Gastroesophageal sphincter (tissue), 4 donors: Measurements from ENCODE around the gene SMAD1. TPM values are rescaled to one million over a fixed set of nuclear protein-coding genes. Genes with fewer than 3 reads are reported as not detected.

Experiments
- ATAC-seq: fragments of 150-250 bp; one replicate; pipeline ENCODE4 v1.9.1; 2016; ENCODE audit warnings: mild to moderate bottlenecking, moderate library complexity
- H3K27ac ChIP-seq, 4 donors: fragments of 200-600 bp; sonication (generic) in 3 of 4; 1 replicate in 3 of 4; 2 replicates in 1 of 4; pipeline ENCODE4 v1.5.1; 2016 to 2019
- H3K27me3 ChIP-seq: fragments of 200-600 bp; sonication (generic); one replicate; pipeline ENCODE4 v1.5.1; 2019
- H3K36me3 ChIP-seq, 2 donors: fragments of 200-600 bp; sonication (generic); one replicate each; pipeline ENCODE4 v1.5.1; 2019; ENCODE audit warnings: control low read depth in 1 of 2
- H3K4me1 ChIP-seq, 3 donors: fragments of 200-600 bp; sonication (generic); 1 replicate in 2 of 3; 2 replicates in 1 of 3; pipeline ENCODE4 v1.5.1; 2016 to 2019; ENCODE audit warnings: control low read depth in 2 of 3
- H3K4me3 ChIP-seq, 2 donors: fragments of 200-600 bp; sonication (generic); one replicate each; pipeline ENCODE4 v1.5.1; 2019; ENCODE audit warnings: mild to moderate bottlenecking in 1 of 2, moderate library complexity in 1 of 2
- H3K9me3 ChIP-seq, 3 donors: fragments of 200-600 bp; sonication (generic); one replicate each; pipeline ENCODE4 v1.5.1; 2017 to 2019; ENCODE audit warnings: control low read depth in 2 of 3
- CTCF ChIP-seq, 4 experiments: fragments of 200-600 bp in 2 of 4; fragments of 450-650 bp in 2 of 4; sonication (generic) in 1 of 4; IDR thresholded peaks; one replicate each; pipeline ENCODE4 v1.5.1; 2017 to 2019; ENCODE audit warnings: antibody characterized with exemption in 4 of 4, mild to moderate bottlenecking in 2 of 4, moderate library complexity in 2 of 4
- EP300 ChIP-seq: sonication (generic); formaldehyde crosslinking; IDR thresholded peaks from one replicate; pipeline ENCODE4 v1.6.1; 2017; ENCODE audit warnings: antibody characterized with exemption, mild to moderate bottlenecking
- POLR2A ChIP-seq, 2 donors: fragments of 450-650 bp; IDR thresholded peaks; one replicate each; pipeline ENCODE4 v1.6.1; 2017; ENCODE audit warnings: antibody characterized with exemption in 2 of 2, mild to moderate bottlenecking in 2 of 2, moderate library complexity in 1 of 2
- POLR2AphosphoS5 ChIP-seq: sonication (generic); formaldehyde crosslinking; IDR thresholded peaks from one replicate; pipeline ENCODE4 v1.6.1; 2017; ENCODE audit warnings: antibody characterized with exemption
- WGBS, 2 donors: methylation state at CpG; one replicate each; pipeline ENCODE4 v1.1.5; 2018; ENCODE audit warnings: low coverage in 1 of 2; 5-methylcytosine and 5-hydroxymethylcytosine counted together
- total RNA-seq, 4 donors: library from RNA; depleted of rRNA; stranded (reverse); fragments of >200 nt; gene quantifications; one replicate each; pipeline ENCODE4 v1.1.0, GENCODE V29; 2016

Gene SMAD1
- total RNA-seq, 4 donors from 2014 or later: 26.3 to 37.8 (median 29.2) TPM

GRCh38 chr4:145602129-145602760, 120.6 kb downstream of the SMAD1 start:
- 82 to 89% methylated on average over 2 to 4 of the region's 4 CpGs for WGBS, 2 donors
- no peak overlapping the region for H3K4me3 ChIP-seq
- no peaks in the 10 kb centered on the region for H3K36me3 ChIP-seq
- ATAC-seq: no peak
- H3K9me3 ChIP-seq: peaks cover 0 to 10% (median 0%) of the 10 kb centered on the region in 3 donors
- no peaks in the 10 kb centered on the region for H3K27me3 ChIP-seq
- no peak overlapping the region for H3K27ac ChIP-seq
- H3K4me1 ChIP-seq: no peaks in the 10 kb centered on the region
- TF ChIP-seq CTCF (IDR thresholded peaks at IDR 0.05): no peak
- TF ChIP-seq POLR2A (IDR thresholded peaks at IDR 0.05): no peak
- no peak for TF ChIP-seq POLR2AphosphoS5
- no peak for TF ChIP-seq EP300

GRCh38 chr4:145605941-145606340, 124.3 kb downstream of the SMAD1 start:
- TF ChIP-seq POLR2A (IDR thresholded peaks at IDR 0.05): no peak
- TF ChIP-seq POLR2AphosphoS5: no peak
- TF ChIP-seq CTCF (IDR thresholded peaks at IDR 0.05): no peak
- no peak for TF ChIP-seq EP300
- Histone ChIP-seq H3K27me3 (no peaks in the 10 kb centered on the region), H3K4me3 (no peak overlapping the region), H3K36me3 (no peaks in the 10 kb centered on the region), H3K27ac (no peak overlapping the region), H3K4me1 (no peaks in the 10 kb centered on the region), H3K9me3 (peaks cover 0 to 9% (median 0%) of the 10 kb centered on the region in 3 donors)
- no peak for ATAC-seq

Other genes starting within 250 kb of the SMAD1 start
- gene MMAA, start 137.5 kb downstream of the SMAD1 start, total RNA-seq: 1 to 10 TPM; 2.8 to 5.0 (median 3.8) TPM
- not detected for gene C4orf51, start 198.3 kb downstream of the SMAD1 start, total RNA-seq